HG02763 (cell line): ENCODE measurements around the gene MAPKAP1.
"Not testable (repeated sequence)": the region's sequence is repeated elsewhere in the genome, so short reads cannot be mapped to it uniquely, and the experiment has no call there.

ENCODE experiments used
- ATAC-seq: cut with Tn5 transposase; IDR thresholded peaks from one replicate; pipeline ENCODE4 v1.9.1; 2021; ENCODE audit warnings: mild to moderate bottlenecking, moderate library complexity; ENCODE audit not compliant: unreplicated experiment

MAPKAP1 gene

GRCh38 chr9:125568621-125569020 is 138.4 kb downstream of the MAPKAP1 start:
- ATAC-seq: no peak

- not testable (repeated sequence) for ATAC-seq
These were observed 141.0 kb downstream of the MAPKAP1 start for GRCh38 chr9:125566051-125566450.

GRCh38 chr9:125565126-125565525 is 141.9 kb downstream of the MAPKAP1 start:
- ATAC-seq: no peak

- ATAC-seq: no peak
These were observed 142.4 kb downstream of the MAPKAP1 start for GRCh38 chr9:125564631-125565030.

GRCh38 chr9:125561509-125562148 is 145.4 kb downstream of the MAPKAP1 start:
- no peak for ATAC-seq

- no peak for ATAC-seq
These were observed 147.1 kb downstream of the MAPKAP1 start for GRCh38 chr9:125559894-125560293.

GRCh38 chr9:125559194-125559593 is 147.8 kb downstream of the MAPKAP1 start:
- ATAC-seq: no peak

GRCh38 chr9:125558453-125559092 is 148.4 kb downstream of the MAPKAP1 start:
- ATAC-seq: no peak

- ATAC-seq: no peak
These were observed 150.8 kb downstream of the MAPKAP1 start for GRCh38 chr9:125556046-125556721.

GRCh38 chr9:125554726-125555125 is 152.3 kb downstream of the MAPKAP1 start:
- no peak for ATAC-seq

GRCh38 chr9:125551781-125552180 is 155.2 kb downstream of the MAPKAP1 start:
- no peak for ATAC-seq

GRCh38 chr9:125549891-125550885 is 156.8 kb downstream of the MAPKAP1 start:
- ATAC-seq: no peak

GRCh38 chr9:125549465-125549871 is 157.5 kb downstream of the MAPKAP1 start:
- no peak for ATAC-seq

GRCh38 chr9:125549039-125549438 is 158.0 kb downstream of the MAPKAP1 start:
- no peak for ATAC-seq

- no peak for ATAC-seq
These were observed 158.9 kb downstream of the MAPKAP1 start for GRCh38 chr9:125548141-125548540.

GRCh38 chr9:125547368-125547767 is 159.6 kb downstream of the MAPKAP1 start:
- ATAC-seq: no peak

GRCh38 chr9:125545845-125546244 is 161.2 kb downstream of the MAPKAP1 start:
- ATAC-seq: no peak

- no peak for ATAC-seq
These were observed 161.9 kb downstream of the MAPKAP1 start for GRCh38 chr9:125544988-125545651.

GRCh38 chr9:125544484-125544883 is 162.5 kb downstream of the MAPKAP1 start:
- no peak for ATAC-seq

- ATAC-seq: no peak
These were observed 165.2 kb downstream of the MAPKAP1 start for GRCh38 chr9:125541840-125542243.
